Esophagus muscularis mucosa (tissue), 3 donors: ENCODE results near the gene FCRL4.
"Not testable (repeated sequence)": the region's sequence is repeated elsewhere in the genome, so short reads cannot be mapped to it uniquely, and the experiment has no call there.

ENCODE experiments used
- CTCF ChIP-seq, 3 experiments: fragments of 200-600 bp in 2 of 3; fragments of 450-650 bp in 1 of 3; sonication (generic) in 2 of 3; IDR thresholded peaks; one replicate each; pipeline ENCODE4 v1.5.1; 2017 to 2019; ENCODE audit warnings: antibody characterized with exemption in 3 of 3, mild to moderate bottlenecking in 2 of 3, moderate library complexity in 1 of 3
- POLR2AphosphoS5 ChIP-seq, 2 donors: sonication (generic); formaldehyde crosslinking; IDR thresholded peaks; one replicate each; pipeline ENCODE4 v1.6.1; 2017; ENCODE audit warnings: antibody characterized with exemption in 2 of 2

- not testable (repeated sequence) for TF ChIP-seq CTCF, POLR2AphosphoS5 (IDR thresholded peaks at IDR 0.05)
Observed at GRCh38 chr1:157548081-157548480, 49.8 kb downstream of the FCRL4 start.
